H9 (cell line): Measurements from ENCODE around the gene WEE2. TPM values are rescaled to one million over a fixed set of nuclear protein-coding genes. Genes with fewer than 3 reads are reported as not detected.
A peak's percentile ranks its signal among the peaks of the same experiment; 100 is the strongest.

ENCODE experiments used
- DNase-seq: peaks from one replicate; pipeline ENCODE4 v3.0.0-alpha.2; 2017
- H2AFZ ChIP-seq: one replicate; pipeline ENCODE4 v1.6.1; 2013; ENCODE audit warnings: mild to moderate bottlenecking, low read length, control low read depth, moderate library complexity
- H2AK5ac ChIP-seq: 2 replicates; pipeline ENCODE4 v1.6.1; 2013; ENCODE audit warnings: low read length, control low read depth, mixed read lengths; ENCODE audit not compliant: insufficient read length
- H2BK120ac ChIP-seq: one replicate; pipeline ENCODE4 v1.6.1; 2013; ENCODE audit warnings: low read depth, mild to moderate bottlenecking, low read length, control low read depth, inconsistent platforms; ENCODE audit not compliant: poor library complexity, severe bottlenecking
- H2BK12ac ChIP-seq: 2 replicates; pipeline ENCODE4 v1.6.1; 2013; ENCODE audit warnings: low read length, control low read depth, mixed read lengths, low read depth; ENCODE audit not compliant: insufficient read length
- H2BK15ac ChIP-seq: 2 replicates; pipeline ENCODE4 v1.6.1; 2013; ENCODE audit warnings: low read depth, low read length, control low read depth
- H2BK20ac ChIP-seq: one replicate; pipeline ENCODE4 v1.6.1; 2013; ENCODE audit warnings: low read depth, mild to moderate bottlenecking, low read length, control low read depth, inconsistent platforms; ENCODE audit not compliant: poor library complexity, severe bottlenecking
- H2BK5ac ChIP-seq: 2 replicates; pipeline ENCODE4 v1.6.1; 2013; ENCODE audit warnings: low read length, control low read depth, mixed read lengths; ENCODE audit not compliant: insufficient read length
- H3K14ac ChIP-seq: 2 replicates; pipeline ENCODE4 v1.6.1; 2013; ENCODE audit warnings: low read length, control low read depth; ENCODE audit not compliant: insufficient read depth
- H3K18ac ChIP-seq: 2 replicates; pipeline ENCODE4 v1.6.1; 2013; ENCODE audit warnings: low read depth, mild to moderate bottlenecking, mixed read lengths, low read length, control low read depth; ENCODE audit not compliant: insufficient read length
- H3K23ac ChIP-seq: 2 replicates; pipeline ENCODE4 v1.6.1; 2013; ENCODE audit warnings: low read length, control low read depth, mixed read lengths, low read depth; ENCODE audit not compliant: insufficient read length
- H3K23me2 ChIP-seq: 2 replicates; pipeline ENCODE4 v1.6.1; 2013; ENCODE audit warnings: low read depth, mild to moderate bottlenecking, mixed read lengths, low read length, control low read depth; ENCODE audit not compliant: insufficient read length, poor library complexity, severe bottlenecking
- H3K27ac ChIP-seq: 2 replicates; pipeline ENCODE4 v1.5.1; 2013; ENCODE audit warnings: low read length, control low read depth, mixed read lengths, low read depth; ENCODE audit not compliant: insufficient read length
- H3K27me3 ChIP-seq: 2 replicates; pipeline ENCODE4 v1.6.1; 2013; ENCODE audit warnings: low read length, control low read depth, inconsistent platforms; ENCODE audit not compliant: insufficient read depth
- H3K4ac ChIP-seq: 2 replicates; pipeline ENCODE4 v1.6.1; 2013; ENCODE audit warnings: low read depth, mild to moderate bottlenecking, control low read depth, inconsistent platforms, low read length, moderate library complexity
- H3K4me1 ChIP-seq: 2 replicates; pipeline ENCODE4 v1.6.1; 2013; ENCODE audit warnings: low read length, control low read depth, inconsistent platforms; ENCODE audit not compliant: insufficient read depth
- H3K4me2 ChIP-seq: 2 replicates; pipeline ENCODE4 v1.6.1; 2013; ENCODE audit warnings: low read length, control low read depth, mixed read lengths; ENCODE audit not compliant: insufficient read length, insufficient read depth
- H3K56ac ChIP-seq: 2 replicates; pipeline ENCODE4 v1.6.1; 2013; ENCODE audit warnings: low read depth, mild to moderate bottlenecking, mixed read lengths, low read length, control low read depth; ENCODE audit not compliant: insufficient read length
- H3K79me1 ChIP-seq: 2 replicates; pipeline ENCODE4 v1.6.1; 2013; ENCODE audit warnings: low read depth, mild to moderate bottlenecking, moderate library complexity, low read length, control low read depth, inconsistent platforms; ENCODE audit not compliant: insufficient read depth, poor library complexity, severe bottlenecking
- H3K79me2 ChIP-seq: 2 replicates; pipeline ENCODE4 v1.6.1; 2013; ENCODE audit warnings: low read length, control low read depth, inconsistent platforms; ENCODE audit not compliant: insufficient read depth
- H3K9ac ChIP-seq: 2 replicates; pipeline ENCODE4 v1.6.1; 2013; ENCODE audit warnings: low read length, control low read depth, mixed read lengths; ENCODE audit not compliant: insufficient read length; ENCODE audit errors: extremely low read depth
- H3K9me3 ChIP-seq: one replicate; pipeline ENCODE4 v1.6.1; 2013; ENCODE audit warnings: low read depth, low read length, inconsistent platforms; ENCODE audit not compliant: control insufficient read depth
- H3T11ph ChIP-seq: one replicate; pipeline ENCODE4 v1.6.1; 2013; ENCODE audit warnings: mild to moderate bottlenecking, low read length, control low read depth, inconsistent platforms
- H4K20me1 ChIP-seq: one replicate; pipeline ENCODE4 v1.6.1; 2013; ENCODE audit not compliant: control insufficient read depth, insufficient read length, insufficient read depth
- H4K5ac ChIP-seq: 2 replicates; pipeline ENCODE4 v1.6.1; 2013; ENCODE audit warnings: low read depth, mild to moderate bottlenecking, mixed read lengths, low read length, control low read depth; ENCODE audit not compliant: insufficient read length
- H4K8ac ChIP-seq: replicated peaks from 2 replicates; pipeline ENCODE4 v1.6.1; 2013; ENCODE audit warnings: low read length, control low read depth, mixed read lengths, low read depth; ENCODE audit not compliant: insufficient read length
- H4K91ac ChIP-seq: 2 replicates; pipeline ENCODE4 v1.6.1; 2013; ENCODE audit warnings: low read depth, mild to moderate bottlenecking, moderate library complexity, mixed read lengths, low read length, control low read depth; ENCODE audit not compliant: insufficient read length
- H3K27ac Mint-ChIP-seq, 3 experiments: 2 replicates in 2 of 3; 3 replicates in 1 of 3; pipeline ENCODE4 v1.8.0; 2020 to 2021; ENCODE audit warnings: mixed read lengths in 3 of 3, mild to moderate bottlenecking in 1 of 3, moderate library complexity in 1 of 3
- H3K27me3 Mint-ChIP-seq: 2 replicates; pipeline ENCODE4 v1.8.0; 2021; ENCODE audit warnings: low read depth, mild to moderate bottlenecking, moderate library complexity, mixed read lengths
- H3K36me3 Mint-ChIP-seq, 3 experiments: 2 replicates in 2 of 3; 3 replicates in 1 of 3; pipeline ENCODE4 v1.8.0; 2020 to 2021; ENCODE audit warnings: low read depth in 3 of 3, mixed read lengths in 3 of 3; ENCODE audit not compliant: insufficient read depth in 1 of 3
- H3K4me1 Mint-ChIP-seq, 2 experiments: 2 replicates each; pipeline ENCODE4 v1.8.0; 2020; ENCODE audit warnings: mixed read lengths in 2 of 2
- H3K4me3 Mint-ChIP-seq, 2 experiments: 2 replicates in 1 of 2; 3 replicates in 1 of 2; pipeline ENCODE4 v1.8.0; 2020 to 2021; ENCODE audit warnings: mild to moderate bottlenecking in 2 of 2, mixed read lengths in 2 of 2, moderate library complexity in 1 of 2
- H3K9me3 Mint-ChIP-seq, 2 experiments: 2 replicates in 1 of 2; 3 replicates in 1 of 2; pipeline ENCODE4 v1.8.0; 2020; ENCODE audit warnings: mild to moderate bottlenecking in 2 of 2, mixed read lengths in 2 of 2, moderate library complexity in 1 of 2
- WGBS: extraction: QIAGEN DNeasy Blood & Tissue Kit; methylation state at CpG from one replicate; pipeline ENCODE4 v1.1.7; 2013; ENCODE audit warnings: missing lambda C conversion rate, low lambda C conversion rate, mixed read lengths; ENCODE audit not compliant: insufficient read length; ENCODE audit errors: extremely low coverage; 5-methylcytosine and 5-hydroxymethylcytosine counted together
- total RNA-seq: library from RNA; stranded (reverse); gene quantifications from 2 replicates; pipeline ENCODE4 v1.2.1, GENCODE V29; 2021
- TF ChIP-seq, protein P1 (sequence below): fragments of 200-600 bp; sonication (generic); conservative IDR thresholded peaks from 3 replicates; pipeline ENCODE4 v1.8.0; 2021; ENCODE audit warnings: antibody characterized with exemption, mild to moderate bottlenecking

Gene WEE2
- total RNA-seq, 1 experiment from 2014 or later: not detected

GRCh38 chr7:141706239-141707064 is 1.7 kb upstream of the WEE2 start:
- no peak overlapping the region for H3K4me3 Mint-ChIP-seq
- H3K27ac Mint-ChIP-seq: peak overlapping the region in 2 of 3 experiments; percentile 0 to 40; a peak in 1 of 7 replicates

More at GRCh38 chr7:141706239-141707064, 1.7 kb upstream of the WEE2 start:
- Histone ChIP-seq H4K20me1 (no peaks in the 10 kb centered on the region), H3K79me1 (no peaks in the 10 kb centered on the region), H3K79me2 (no peaks in the 10 kb centered on the region), H2BK12ac (no peak overlapping the region), H2BK15ac (no peak overlapping the region), H2AK5ac (no peak overlapping the region), H4K91ac (no peak overlapping the region), H3K4ac (no peak overlapping the region), H2BK20ac (no peak overlapping the region), H2BK5ac (no peak overlapping the region), H2AFZ (no peak overlapping the region), H3K9me3 (no peaks in the 10 kb centered on the region), H3K23me2 (no peaks in the 10 kb centered on the region), H3K23ac (no peak overlapping the region), H3K14ac (no peak overlapping the region), H4K5ac (no peak overlapping the region), H3K4me1 (peaks cover 5% of the 10 kb centered on the region; the same call in 1 of the 2 replicates), H3K18ac (no peak overlapping the region), H3K9ac (no peak overlapping the region), H3K4me2 (no peak overlapping the region), H4K8ac (no peak overlapping the region), H2BK120ac (no peak overlapping the region), H3K27me3 (peaks cover 2% of the 10 kb centered on the region; the same call in 1 of the 2 replicates), H3K56ac (no peak overlapping the region), H3T11ph (no peak overlapping the region), H3K27ac (no peak overlapping the region)
- Mint-ChIP-seq H3K9me3 (no peaks in the 10 kb centered on the region), H3K27me3 (peaks cover 21% of the 10 kb centered on the region), H3K4me1 (peaks cover 41 to 44% of the 10 kb centered on the region in 2 experiments), H3K36me3 (no peaks in the 10 kb centered on the region)
- TF ChIP-seq, protein P1, sequence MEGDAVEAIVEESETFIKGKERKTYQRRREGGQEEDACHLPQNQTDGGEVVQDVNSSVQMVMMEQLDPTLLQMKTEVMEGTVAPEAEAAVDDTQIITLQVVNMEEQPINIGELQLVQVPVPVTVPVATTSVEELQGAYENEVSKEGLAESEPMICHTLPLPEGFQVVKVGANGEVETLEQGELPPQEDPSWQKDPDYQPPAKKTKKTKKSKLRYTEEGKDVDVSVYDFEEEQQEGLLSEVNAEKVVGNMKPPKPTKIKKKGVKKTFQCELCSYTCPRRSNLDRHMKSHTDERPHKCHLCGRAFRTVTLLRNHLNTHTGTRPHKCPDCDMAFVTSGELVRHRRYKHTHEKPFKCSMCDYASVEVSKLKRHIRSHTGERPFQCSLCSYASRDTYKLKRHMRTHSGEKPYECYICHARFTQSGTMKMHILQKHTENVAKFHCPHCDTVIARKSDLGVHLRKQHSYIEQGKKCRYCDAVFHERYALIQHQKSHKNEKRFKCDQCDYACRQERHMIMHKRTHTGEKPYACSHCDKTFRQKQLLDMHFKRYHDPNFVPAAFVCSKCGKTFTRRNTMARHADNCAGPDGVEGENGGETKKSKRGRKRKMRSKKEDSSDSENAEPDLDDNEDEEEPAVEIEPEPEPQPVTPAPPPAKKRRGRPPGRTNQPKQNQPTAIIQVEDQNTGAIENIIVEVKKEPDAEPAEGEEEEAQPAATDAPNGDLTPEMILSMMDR: no peak
- no CpG with 5 or more reads among the region's 1 CpG for WGBS
- no peak for DNase-seq
